Stimulated activated CD4-positive, alpha-beta T cell treated with anti-CD3 and anti-CD28 coated beads, Interleukin-1b, Interleukin-23, amount 100 ng/mL, for 4 hours (primary cell): Measurements from ENCODE around the gene GCM1.

Source experiments
- DNase-seq, 2 donors: peaks; one replicate each; pipeline ENCODE4 v3.0.0-alpha.2; 2020; ENCODE audit warnings: low read depth in 2 of 2

Gene GCM1

DNA sequence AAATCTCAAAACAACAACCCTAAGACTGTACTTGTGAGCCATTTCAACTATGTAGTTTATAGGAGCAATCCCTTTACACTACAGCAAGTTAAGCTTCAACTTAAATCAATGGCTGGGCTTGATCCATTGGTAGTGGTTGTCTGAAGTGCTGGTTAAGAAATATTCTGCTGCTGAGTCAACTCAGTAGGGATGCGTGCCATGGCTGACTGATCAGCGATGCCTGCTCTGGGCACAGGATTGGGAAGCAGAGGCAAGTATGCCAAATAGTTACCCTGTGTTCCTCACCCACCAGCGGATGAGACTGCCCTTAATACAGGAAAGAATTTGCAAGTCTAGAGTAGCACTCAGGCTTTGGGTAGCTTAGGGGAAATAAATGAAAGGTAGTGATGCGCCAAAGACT, 41.5 kb downstream of the GCM1 start:
- DNase-seq = no peak

DNA sequence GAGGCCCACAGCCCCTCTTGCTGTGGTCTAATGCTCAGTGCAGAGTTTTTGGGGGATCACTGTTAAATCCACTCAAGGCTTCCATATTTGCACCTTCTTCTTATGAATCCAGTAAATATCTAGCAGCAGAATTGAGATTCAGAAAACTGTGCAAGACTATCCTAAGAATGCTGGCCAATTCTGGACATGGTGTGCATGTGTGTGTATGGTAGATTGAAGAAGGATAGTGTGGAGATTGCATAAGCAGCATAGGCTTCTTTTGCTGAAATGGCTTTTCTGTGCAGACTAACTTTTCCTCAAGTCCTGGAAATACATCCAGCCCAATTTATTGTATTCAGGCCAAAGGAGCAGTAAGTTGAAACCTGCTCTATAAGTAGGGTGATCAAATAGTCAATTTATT, 43.7 kb downstream of the GCM1 start:
- DNase-seq = no peak

DNA sequence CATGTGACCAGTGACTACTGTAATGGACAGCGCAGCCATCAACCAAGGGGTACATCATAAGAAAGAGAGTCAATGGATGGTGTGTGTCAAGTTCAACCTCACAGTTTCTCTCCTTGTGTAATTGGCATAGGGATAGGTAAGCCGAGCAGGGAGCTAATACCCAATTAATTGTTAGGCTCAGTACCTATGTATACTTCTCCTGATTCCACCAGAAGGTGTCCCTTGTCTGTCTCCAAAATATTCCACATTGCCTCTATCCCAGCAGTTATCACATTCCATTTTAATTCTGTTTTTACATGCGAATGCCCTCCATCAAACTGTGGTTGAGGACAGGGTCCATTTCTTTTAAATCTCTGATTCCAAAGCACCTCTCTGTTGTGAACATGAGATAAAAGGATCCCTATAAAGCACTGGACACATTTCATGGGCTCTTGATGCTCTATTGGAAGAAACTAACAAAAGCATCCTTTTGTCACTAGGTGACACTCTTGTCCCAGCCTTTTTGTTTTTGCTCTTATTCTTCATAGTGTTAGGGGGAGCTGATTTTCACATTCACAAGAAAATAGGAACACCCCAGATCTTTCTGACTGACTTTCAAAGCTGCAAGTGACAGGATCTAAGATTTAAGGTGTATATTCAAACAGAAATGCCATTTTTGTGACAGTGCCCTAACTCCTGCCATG, 44.5 kb downstream of the GCM1 start:
- no peak for DNase-seq

DNA sequence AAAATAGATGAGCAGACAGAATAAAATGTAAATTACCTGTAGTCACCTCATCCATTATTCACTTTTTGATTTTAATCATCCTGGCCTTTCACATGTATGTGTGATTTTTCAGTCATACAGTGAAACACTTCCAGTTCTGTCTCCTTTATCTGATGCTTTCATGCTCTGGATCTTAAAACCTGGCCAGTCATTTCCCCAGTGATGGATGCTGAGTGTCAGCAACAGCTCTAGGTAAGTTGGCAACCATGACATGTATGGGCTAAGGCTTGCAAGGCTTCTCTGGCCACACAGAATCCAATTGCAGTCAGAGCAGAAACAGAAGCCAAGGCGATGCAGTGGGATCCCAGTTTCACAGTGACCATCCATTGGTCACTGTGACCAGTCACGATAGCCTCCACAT, 47.6 kb downstream of the GCM1 start:
- no peak for DNase-seq

DNA sequence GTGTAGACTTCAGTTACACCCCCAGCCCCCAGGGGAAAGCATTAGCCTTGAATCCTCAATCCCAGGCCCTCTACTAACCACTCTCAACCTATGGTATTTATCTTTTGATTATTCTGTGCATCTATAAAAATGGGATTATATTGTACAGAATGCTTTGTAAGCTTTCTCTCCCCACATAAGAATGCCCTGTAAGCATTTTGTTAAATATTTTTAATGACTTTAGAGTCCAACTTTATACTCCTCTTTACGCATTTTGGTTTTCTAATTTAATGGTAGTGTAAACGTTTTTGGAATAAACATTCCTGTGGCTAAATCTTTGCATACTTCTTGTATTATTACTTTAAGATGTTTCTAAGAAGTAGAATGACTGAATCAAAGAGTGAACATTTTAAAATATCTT, 48.1 kb downstream of the GCM1 start:
- DNase-seq = no peak

DNA sequence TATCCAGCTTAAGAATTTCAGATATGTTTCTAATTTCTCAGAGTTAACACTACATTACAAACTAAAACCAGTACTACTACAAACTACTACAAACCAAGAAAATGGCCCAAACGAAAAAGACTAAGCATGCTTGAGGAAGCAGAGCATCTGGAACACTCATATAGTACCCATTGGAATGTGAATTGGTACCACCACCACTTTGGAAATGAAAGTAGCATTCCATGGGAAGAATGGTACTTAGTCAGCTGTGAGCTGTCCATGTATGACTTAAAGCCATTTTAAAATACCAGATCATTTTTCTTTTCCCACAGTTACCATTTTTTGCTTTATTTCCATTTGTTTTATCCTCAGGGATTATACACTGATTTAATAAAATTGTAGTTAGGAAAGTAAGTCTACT, 52.9 kb downstream of the GCM1 start:
- DNase-seq = no peak

DNA sequence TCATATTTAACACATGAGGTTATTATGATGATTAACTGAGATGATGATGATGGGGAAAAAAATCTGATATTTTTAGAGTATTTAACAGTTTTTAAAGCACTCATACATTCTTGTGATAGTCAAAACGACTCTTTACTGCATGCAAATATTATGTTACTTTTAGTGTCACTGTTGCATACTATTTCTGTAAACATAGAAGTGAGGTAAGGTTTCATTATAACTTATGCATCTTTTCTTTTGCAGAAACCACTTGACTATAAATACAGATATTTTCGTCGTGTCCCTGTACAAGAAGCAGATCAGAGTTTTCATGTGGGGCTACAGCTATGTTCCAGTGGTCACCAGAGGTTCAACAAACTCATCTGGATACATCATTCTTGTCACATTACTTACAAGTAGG, 53.4 kb downstream of the GCM1 start:
- no peak for DNase-seq

DNA sequence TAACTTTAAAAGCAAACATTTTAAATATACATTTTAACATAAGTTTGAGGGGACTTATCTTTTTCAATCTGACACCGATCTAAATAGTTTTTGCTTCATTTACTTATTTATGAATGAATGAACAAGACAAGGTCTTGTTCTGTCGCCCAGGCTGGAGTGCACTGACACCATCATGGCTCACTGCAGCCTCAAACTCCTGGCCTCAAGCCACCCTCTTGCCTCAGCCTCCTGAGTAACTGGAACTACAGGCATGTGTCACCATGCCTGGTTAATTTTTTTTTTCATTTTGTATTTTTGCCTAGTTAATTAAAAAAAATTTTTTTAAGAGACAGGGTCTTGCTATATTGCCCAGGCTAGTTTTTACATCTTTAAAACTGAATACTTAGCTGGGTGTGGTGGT, 58.1 kb downstream of the GCM1 start:
- no peak for DNase-seq

DNA sequence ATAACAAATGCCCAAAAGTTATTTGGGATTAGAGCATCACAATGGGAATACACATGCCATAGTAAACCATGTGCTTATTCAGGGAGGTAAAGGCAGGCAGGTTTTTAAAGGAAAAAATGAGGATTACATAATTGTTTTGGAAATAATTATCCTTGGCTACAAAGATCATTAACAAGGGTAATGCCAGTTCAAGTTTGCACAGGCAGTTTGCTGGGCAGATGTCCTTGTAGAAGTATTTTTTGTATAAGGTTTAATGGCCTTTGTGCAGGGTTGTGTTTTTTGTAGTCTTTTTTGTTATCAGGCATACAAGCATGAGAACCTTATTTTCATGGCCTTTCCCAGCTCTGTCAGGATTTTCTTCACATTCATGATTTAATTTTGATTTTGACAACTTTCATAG, 58.7 kb downstream of the GCM1 start:
- no peak for DNase-seq

DNA sequence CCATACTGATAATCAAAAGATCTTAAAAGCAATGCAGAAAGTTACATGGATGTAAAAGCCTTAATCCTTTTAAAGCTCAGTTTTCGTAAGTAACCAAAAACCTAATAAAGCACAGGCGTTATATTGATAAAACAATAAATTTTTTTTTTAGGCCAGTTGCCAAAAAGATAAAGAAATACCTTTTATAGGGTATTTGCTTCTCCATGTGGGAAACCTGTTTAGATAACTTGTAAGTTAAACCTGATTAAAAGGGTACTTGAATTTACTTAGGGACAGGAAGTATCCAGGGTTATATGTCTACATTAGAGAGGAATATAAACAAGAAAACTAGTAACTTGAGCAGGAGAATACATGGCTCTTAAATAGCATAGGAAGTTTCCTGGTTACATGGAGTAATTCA, 62.3 kb downstream of the GCM1 start:
- no peak for DNase-seq

DNA sequence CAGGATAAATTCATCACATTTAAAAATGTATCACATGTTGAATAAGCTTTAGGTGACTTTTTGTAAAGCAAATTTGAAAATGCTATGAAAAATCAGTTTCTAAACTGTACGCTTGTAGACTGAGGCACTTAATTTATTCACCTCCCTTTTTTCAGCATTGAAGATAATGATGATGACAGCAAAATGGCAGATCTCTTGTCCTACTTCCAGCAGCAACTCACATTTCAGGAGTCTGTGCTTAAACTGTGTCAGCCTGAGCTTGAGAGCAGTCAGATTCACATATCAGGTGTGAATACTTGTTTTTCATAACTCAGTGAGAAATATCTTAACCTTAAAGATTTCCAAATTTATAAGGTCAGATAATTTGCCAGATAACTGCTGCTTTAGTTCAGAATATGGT, 67.8 kb downstream of the GCM1 start:
- DNase-seq = no peak
